Panc1 (cell line): ENCODE measurements around the gene C12orf57.

Experiments used
- POLR2AphosphoS5 ChIP-seq: IDR thresholded peaks from 2 replicates; pipeline ENCODE4 v1.6.1; 2012; ENCODE audit warnings: mild to moderate bottlenecking, low read depth, low read length, moderate library complexity
- SIN3A ChIP-seq: IDR thresholded peaks from 2 replicates; pipeline ENCODE4 v1.6.1; 2012; ENCODE audit warnings: low read depth, mild to moderate bottlenecking, low read length, moderate library complexity, borderline replicate concordance; ENCODE audit not compliant: insufficient read depth
- TF ChIP-seq, protein P1 (sequence below): fragments of 450-650 bp; IDR thresholded peaks from 2 replicates; pipeline ENCODE4 v1.5.1; 2017; ENCODE audit warnings: mild to moderate bottlenecking
- TF ChIP-seq, protein P2 (sequence below), 2 experiments: IDR thresholded peaks; 2 replicates each; pipeline ENCODE4 v1.6.1; 2011 to 2012; ENCODE audit warnings: low read depth in 2 of 2, control low read depth in 1 of 2, low read length in 1 of 2, mild to moderate bottlenecking in 1 of 2, moderate library complexity in 1 of 2; ENCODE audit not compliant: insufficient read depth in 1 of 2

DNA sequence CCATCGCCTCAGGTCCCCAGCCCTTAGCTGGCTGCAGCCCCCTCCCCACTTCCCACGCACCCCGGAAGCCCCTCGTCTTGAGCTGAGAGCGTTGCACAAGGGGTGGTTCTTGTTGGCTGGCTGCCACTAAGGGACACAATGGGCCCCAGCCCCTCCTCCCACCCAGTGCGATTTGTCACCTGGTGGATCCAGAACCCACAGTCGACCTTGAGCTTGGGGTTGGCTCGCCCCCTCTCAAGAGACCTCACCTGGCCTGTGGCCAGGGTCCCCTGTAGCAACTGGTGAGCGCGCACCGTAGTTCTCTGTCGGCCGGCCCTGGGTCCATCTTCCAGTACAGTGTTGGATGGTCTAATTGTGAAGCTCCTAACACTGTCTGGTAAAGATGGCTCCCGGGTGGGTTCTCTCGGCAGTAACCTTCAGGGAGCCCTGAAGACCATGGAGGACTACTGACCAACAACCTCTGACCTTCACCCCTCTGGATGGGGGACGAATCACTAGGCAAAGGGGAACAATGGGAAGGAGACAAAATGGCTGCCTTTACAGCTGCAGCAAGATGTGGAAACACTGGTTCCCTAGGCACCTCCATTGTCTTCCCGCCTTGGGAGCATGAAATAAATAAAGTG is 20.1 kb downstream of the C12orf57 start:
- TF ChIP-seq, protein P1, sequence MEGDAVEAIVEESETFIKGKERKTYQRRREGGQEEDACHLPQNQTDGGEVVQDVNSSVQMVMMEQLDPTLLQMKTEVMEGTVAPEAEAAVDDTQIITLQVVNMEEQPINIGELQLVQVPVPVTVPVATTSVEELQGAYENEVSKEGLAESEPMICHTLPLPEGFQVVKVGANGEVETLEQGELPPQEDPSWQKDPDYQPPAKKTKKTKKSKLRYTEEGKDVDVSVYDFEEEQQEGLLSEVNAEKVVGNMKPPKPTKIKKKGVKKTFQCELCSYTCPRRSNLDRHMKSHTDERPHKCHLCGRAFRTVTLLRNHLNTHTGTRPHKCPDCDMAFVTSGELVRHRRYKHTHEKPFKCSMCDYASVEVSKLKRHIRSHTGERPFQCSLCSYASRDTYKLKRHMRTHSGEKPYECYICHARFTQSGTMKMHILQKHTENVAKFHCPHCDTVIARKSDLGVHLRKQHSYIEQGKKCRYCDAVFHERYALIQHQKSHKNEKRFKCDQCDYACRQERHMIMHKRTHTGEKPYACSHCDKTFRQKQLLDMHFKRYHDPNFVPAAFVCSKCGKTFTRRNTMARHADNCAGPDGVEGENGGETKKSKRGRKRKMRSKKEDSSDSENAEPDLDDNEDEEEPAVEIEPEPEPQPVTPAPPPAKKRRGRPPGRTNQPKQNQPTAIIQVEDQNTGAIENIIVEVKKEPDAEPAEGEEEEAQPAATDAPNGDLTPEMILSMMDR, result no peak
- TF ChIP-seq, protein P2, sequence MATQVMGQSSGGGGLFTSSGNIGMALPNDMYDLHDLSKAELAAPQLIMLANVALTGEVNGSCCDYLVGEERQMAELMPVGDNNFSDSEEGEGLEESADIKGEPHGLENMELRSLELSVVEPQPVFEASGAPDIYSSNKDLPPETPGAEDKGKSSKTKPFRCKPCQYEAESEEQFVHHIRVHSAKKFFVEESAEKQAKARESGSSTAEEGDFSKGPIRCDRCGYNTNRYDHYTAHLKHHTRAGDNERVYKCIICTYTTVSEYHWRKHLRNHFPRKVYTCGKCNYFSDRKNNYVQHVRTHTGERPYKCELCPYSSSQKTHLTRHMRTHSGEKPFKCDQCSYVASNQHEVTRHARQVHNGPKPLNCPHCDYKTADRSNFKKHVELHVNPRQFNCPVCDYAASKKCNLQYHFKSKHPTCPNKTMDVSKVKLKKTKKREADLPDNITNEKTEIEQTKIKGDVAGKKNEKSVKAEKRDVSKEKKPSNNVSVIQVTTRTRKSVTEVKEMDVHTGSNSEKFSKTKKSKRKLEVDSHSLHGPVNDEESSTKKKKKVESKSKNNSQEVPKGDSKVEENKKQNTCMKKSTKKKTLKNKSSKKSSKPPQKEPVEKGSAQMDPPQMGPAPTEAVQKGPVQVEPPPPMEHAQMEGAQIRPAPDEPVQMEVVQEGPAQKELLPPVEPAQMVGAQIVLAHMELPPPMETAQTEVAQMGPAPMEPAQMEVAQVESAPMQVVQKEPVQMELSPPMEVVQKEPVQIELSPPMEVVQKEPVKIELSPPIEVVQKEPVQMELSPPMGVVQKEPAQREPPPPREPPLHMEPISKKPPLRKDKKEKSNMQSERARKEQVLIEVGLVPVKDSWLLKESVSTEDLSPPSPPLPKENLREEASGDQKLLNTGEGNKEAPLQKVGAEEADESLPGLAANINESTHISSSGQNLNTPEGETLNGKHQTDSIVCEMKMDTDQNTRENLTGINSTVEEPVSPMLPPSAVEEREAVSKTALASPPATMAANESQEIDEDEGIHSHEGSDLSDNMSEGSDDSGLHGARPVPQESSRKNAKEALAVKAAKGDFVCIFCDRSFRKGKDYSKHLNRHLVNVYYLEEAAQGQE (IDR thresholded peaks at IDR 0.05; ENCODE audit: insufficient read depth in 1 of 2, low read depth in 2 of 2, low read length in 1 of 2), result no peak
- TF ChIP-seq POLR2AphosphoS5 (no peak), SIN3A (no peak)
